Tibial nerve (tissue), 4 donors: Measurements from ENCODE around the gene MIXL1.

Source experiments
- CTCF ChIP-seq, 5 experiments: fragments of 200-600 bp in 3 of 5; fragments of 450-650 bp in 2 of 5; sonication (generic) in 3 of 5; IDR thresholded peaks; one replicate each; pipeline ENCODE4 v1.5.1; 2016 to 2019; ENCODE audit warnings: antibody characterized with exemption in 5 of 5, mild to moderate bottlenecking in 3 of 5, moderate library complexity in 2 of 5
- EP300 ChIP-seq, 2 donors: sonication (generic); formaldehyde crosslinking; IDR thresholded peaks; one replicate each; pipeline ENCODE4 v1.6.1; 2017; ENCODE audit warnings: antibody characterized with exemption in 2 of 2, mild to moderate bottlenecking in 1 of 2
- POLR2A ChIP-seq, 2 donors: fragments of 450-650 bp; IDR thresholded peaks; one replicate each; pipeline ENCODE4 v1.6.1; 2017; ENCODE audit warnings: antibody characterized with exemption in 2 of 2, mild to moderate bottlenecking in 2 of 2, moderate library complexity in 2 of 2

DNA sequence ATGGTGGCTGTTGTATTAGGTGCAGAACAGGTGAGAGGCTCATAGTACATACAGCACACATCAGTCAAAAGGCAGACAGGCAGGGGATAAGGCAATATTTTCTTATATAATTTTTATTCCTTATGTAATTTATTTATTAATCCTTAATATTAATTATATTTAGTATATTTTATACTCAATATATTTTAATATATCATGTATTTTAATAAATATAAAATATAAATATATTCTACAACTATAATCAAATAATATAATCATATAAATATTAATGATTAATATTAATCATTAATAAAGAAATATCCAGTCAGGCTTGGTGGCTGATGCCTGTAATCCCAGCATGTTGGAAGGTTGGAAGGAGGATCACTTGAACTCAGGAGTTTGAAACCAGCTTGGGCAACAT lies 19.3 kb upstream of the MIXL1 start:
- no peak for TF ChIP-seq CTCF (IDR thresholded peaks at IDR 0.05)
- TF ChIP-seq POLR2A (IDR thresholded peaks at IDR 0.05) = no peak
- TF ChIP-seq EP300 (IDR thresholded peaks at IDR 0.05) = no peak
